CD14-positive monocyte (primary cell): ENCODE results near the gene SIRPA. TPM values are rescaled to one million over a fixed set of nuclear protein-coding genes. Genes with fewer than 3 reads are reported as not detected.
A peak's percentile ranks its signal among the peaks of the same experiment; 100 is the strongest.

Experiments used
- DNase-seq, 3 donors: peaks; one replicate each; pipeline ENCODE4 v3.0.0-alpha.2; 2011 to 2022
- H2AFZ ChIP-seq: 2 replicates; pipeline ENCODE4 v1.6.0; 2012; ENCODE audit warnings: mild to moderate bottlenecking, low read depth, low read length, inconsistent platforms; ENCODE audit not compliant: insufficient read depth, poor library complexity, severe bottlenecking
- H3K27ac ChIP-seq, 2 donors: 1 replicate in 1 of 2; 2 replicates in 1 of 2; pipeline ENCODE4 v1.5.1; 2012 to 2013; ENCODE audit warnings: low read length in 2 of 2, control low read depth in 1 of 2, inconsistent platforms in 1 of 2, low read depth in 1 of 2, mild to moderate bottlenecking in 1 of 2
- H3K27me3 ChIP-seq, 2 donors: one replicate each; pipeline versions ENCODE4 v1.6.0 to v1.6.1; 2011 to 2013; ENCODE audit warnings: low read length in 2 of 2; ENCODE audit not compliant: control insufficient read depth in 2 of 2, insufficient read depth in 2 of 2
- H3K36me3 ChIP-seq, 2 donors: replicated peaks in 1 of 2; 1 replicate in 1 of 2; 2 replicates in 1 of 2; pipeline versions ENCODE4 v1.5.1 to v1.6.1; 2012 to 2013; ENCODE audit warnings: low read length in 2 of 2, control low read depth in 1 of 2, inconsistent platforms in 1 of 2, mild to moderate bottlenecking in 1 of 2; ENCODE audit not compliant: insufficient read depth in 2 of 2, control insufficient read depth in 1 of 2
- H3K4me1 ChIP-seq, 2 donors: 1 replicate in 1 of 2; 2 replicates in 1 of 2; pipeline versions ENCODE4 v1.5.1 to v1.6.1; 2012 to 2013; ENCODE audit warnings: low read length in 2 of 2, control low read depth in 1 of 2, inconsistent platforms in 1 of 2, mild to moderate bottlenecking in 1 of 2, moderate library complexity in 1 of 2; ENCODE audit not compliant: insufficient read depth in 2 of 2, control insufficient read depth in 1 of 2
- H3K4me2 ChIP-seq: replicated peaks from 2 replicates; pipeline ENCODE3; 2012; ENCODE audit warnings: low read length, moderate library complexity, mild to moderate bottlenecking; ENCODE audit not compliant: poor library complexity, severe bottlenecking; ENCODE audit errors: extremely low read depth
- H3K4me3 ChIP-seq, 3 experiments: fragments of 200-600 bp in 1 of 3; sonication (generic) in 1 of 3; replicated peaks in 1 of 3; 1 replicate in 2 of 3; 2 replicates in 1 of 3; pipeline ENCODE4 v1.5.1; 2011 to 2013; ENCODE audit warnings: low read length in 3 of 3, mild to moderate bottlenecking in 3 of 3, control low read depth in 2 of 3, low read depth in 2 of 3, inconsistent platforms in 1 of 3, moderate library complexity in 1 of 3
- H3K79me2 ChIP-seq: 2 replicates; pipeline ENCODE4 v1.6.0; 2012; ENCODE audit warnings: mild to moderate bottlenecking, control low read depth, inconsistent platforms, low read length, moderate library complexity; ENCODE audit not compliant: insufficient read depth
- H3K9ac ChIP-seq: 2 replicates; pipeline ENCODE4 v1.6.0; 2017; ENCODE audit warnings: low read length, mild to moderate bottlenecking; ENCODE audit not compliant: insufficient read depth, poor library complexity, severe bottlenecking
- H3K9me3 ChIP-seq, 2 donors: replicated peaks in 1 of 2; 1 replicate in 1 of 2; 2 replicates in 1 of 2; pipeline versions ENCODE4 v1.5.1 to v1.6.1; 2012 to 2013; ENCODE audit warnings: low read length in 2 of 2, control low read depth in 1 of 2; ENCODE audit not compliant: control insufficient read depth in 1 of 2, insufficient read depth in 1 of 2
- H4K20me1 ChIP-seq: 2 replicates; pipeline ENCODE4 v1.6.0; 2012; ENCODE audit warnings: mild to moderate bottlenecking, low read length, control low read depth, moderate library complexity; ENCODE audit not compliant: insufficient read depth
- H3K27ac Mint-ChIP-seq, 7 donors: one replicate each; pipeline ENCODE4 v1.8.0; 2020; ENCODE audit warnings: mild to moderate bottlenecking in 7 of 7, mixed read lengths in 7 of 7, moderate library complexity in 6 of 7, inconsistent platforms in 2 of 7
- H3K27me3 Mint-ChIP-seq, 3 donors: one replicate each; pipeline ENCODE4 v1.8.0; 2021 to 2022; ENCODE audit warnings: low read depth in 3 of 3, mild to moderate bottlenecking in 3 of 3, mixed read lengths in 3 of 3, moderate library complexity in 3 of 3, inconsistent platforms in 1 of 3
- H3K36me3 Mint-ChIP-seq, 2 donors: one replicate each; pipeline ENCODE4 v1.8.0; 2020; ENCODE audit warnings: mixed read lengths in 2 of 2, inconsistent platforms in 1 of 2, mild to moderate bottlenecking in 1 of 2
- H3K4me1 Mint-ChIP-seq: one replicate; pipeline ENCODE4 v1.8.0; 2020; ENCODE audit warnings: mild to moderate bottlenecking, mixed read lengths
- H3K4me3 Mint-ChIP-seq, 2 donors: one replicate each; pipeline ENCODE4 v1.8.0; 2020; ENCODE audit warnings: mild to moderate bottlenecking in 2 of 2, mixed read lengths in 2 of 2, moderate library complexity in 1 of 2
- H3K9me3 Mint-ChIP-seq, 7 donors: one replicate each; pipeline ENCODE4 v1.8.0; 2020 to 2022; ENCODE audit warnings: mixed read lengths in 7 of 7, mild to moderate bottlenecking in 6 of 7, moderate library complexity in 6 of 7, inconsistent platforms in 2 of 7
- CTCF ChIP-seq: fragments of 200-600 bp; IDR thresholded peaks from one replicate; pipeline ENCODE4 v1.8.0; 2022; ENCODE audit warnings: antibody characterized with exemption, mild to moderate bottlenecking
- WGBS: methylation state at CpG from one replicate; pipeline ENCODE4 v1.1.5; 2013; ENCODE audit warnings: missing lambda C conversion rate; ENCODE audit not compliant: insufficient coverage; 5-methylcytosine and 5-hydroxymethylcytosine counted together
- intact Hi-C, 2 donors: fragments of 100-400 bp; cut with micrococcal nuclease; formaldehyde crosslinking; loops; one replicate each; pipeline versions ENCODE4 v1.15.0 to v1.15.1; 2023
- polyA plus RNA-seq, 3 donors: library from polyadenylated mRNA; depleted of rRNA in 1 of 3; unstranded in 2 of 3; stranded (reverse) in 1 of 3; fragments of 300-500 nt in 2 of 3; fragments of >200 nt in 1 of 3; fragmentation: Illumina TruSeq in 2 of 3; gene quantifications; 1 replicate in 2 of 3; 2 replicates in 1 of 3; pipeline ENCODE4 v1.2.3, GENCODE V29; 2012 to 2021

Gene SIRPA
- polyA plus RNA-seq, 3 donors: 28.4 to 126 (median 58.3) TPM

DNA sequence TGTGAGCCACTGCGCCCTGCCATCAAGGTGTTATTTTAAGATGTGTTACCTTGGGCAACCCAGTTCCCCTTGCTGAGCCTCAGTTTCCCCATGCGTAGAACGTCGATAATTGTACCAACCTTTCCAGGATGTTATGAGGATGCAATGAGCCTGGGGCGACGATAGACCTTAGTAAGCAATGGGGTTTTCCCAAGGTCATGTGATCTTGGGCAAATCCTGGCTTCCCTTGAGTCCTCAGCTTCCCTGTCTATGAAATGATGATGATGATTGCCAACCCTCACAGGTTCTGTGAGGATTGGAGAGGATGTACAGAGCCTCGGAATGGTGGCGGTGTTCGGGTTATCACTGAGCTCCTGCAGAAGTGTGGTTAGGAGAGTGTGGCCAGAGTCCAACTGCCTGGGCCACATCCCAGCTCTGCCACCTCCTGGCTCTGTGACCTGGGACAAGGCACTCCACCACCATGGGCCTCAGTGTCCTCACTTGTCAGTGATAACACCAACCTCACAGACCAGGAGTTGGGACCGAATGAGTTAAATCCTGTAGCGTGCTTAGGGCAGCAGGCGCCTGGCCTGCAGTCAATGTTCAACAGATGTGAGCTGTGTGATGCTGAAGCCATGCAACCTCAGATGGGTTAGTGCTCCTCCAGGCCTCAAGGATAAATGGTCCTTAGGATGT is 23.4 kb downstream of the SIRPA start:
- Histone ChIP-seq H3K9ac (no peak overlapping the region), H3K27ac (peak overlapping the region in 1 of 2 donors; percentile 32), H3K4me1 (no peaks in the 10 kb centered on the region), H2AFZ (no peak overlapping the region), H4K20me1 (peaks cover 100% of the 10 kb centered on the region), H3K4me3 (no peak overlapping the region), H3K36me3 (peaks cover 92 to 100% of the 10 kb centered on the region in 2 donors), H3K27me3 (no peaks in the 10 kb centered on the region), H3K9me3 (no peaks in the 10 kb centered on the region), H3K79me2 (peaks cover 84% of the 10 kb centered on the region), H3K4me2 (no peak overlapping the region)
- Mint-ChIP-seq H3K9me3 (no peaks in the 10 kb centered on the region), H3K27ac (peak overlapping the region in 1 of 7 donors; percentile 55), H3K4me3 (no peak overlapping the region), H3K4me1 (peaks cover 14% of the 10 kb centered on the region), H3K27me3 (no peaks in the 10 kb centered on the region), H3K36me3 (peaks cover 90 to 99% of the 10 kb centered on the region in 2 donors)
- whole genome bisulfite sequencing: 93% methylated on average over 7 of the region's 12 CpGs
- TF ChIP-seq CTCF: no peak
- DNase-seq: peak in 1 of 3 donors; percentile 66
- intact Hi-C loops: no loop called here

DNA sequence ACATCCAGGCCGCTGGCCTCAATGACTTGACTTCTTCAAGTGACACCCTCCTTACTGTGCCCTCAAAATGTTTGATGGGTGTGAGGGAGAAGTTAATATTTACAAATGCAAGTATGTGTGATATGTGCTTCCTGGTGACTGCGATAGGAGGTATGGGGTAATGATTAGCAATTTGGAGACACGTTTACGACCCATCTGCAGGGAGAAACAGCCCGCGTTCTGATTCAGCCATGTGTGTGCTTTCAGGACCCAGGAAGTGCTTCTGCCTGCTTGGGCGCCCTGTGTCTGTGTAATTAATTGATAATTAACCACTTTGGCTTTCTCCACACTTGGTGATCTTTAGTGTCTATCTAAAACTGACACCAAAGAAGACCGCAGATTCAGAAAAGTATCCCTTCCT is 25.0 kb downstream of the SIRPA start:
- no peak for DNase-seq
- no peak overlapping the region for H3K9ac ChIP-seq
- H3K27me3 ChIP-seq: no peaks in the 10 kb centered on the region
- H3K79me2 ChIP-seq: peaks cover 84% of the 10 kb centered on the region
- Mint-ChIP-seq H3K9me3 (no peaks in the 10 kb centered on the region), H3K27ac (peak overlapping the region in 1 of 7 donors; percentile 37), H3K4me3 (no peak overlapping the region), H3K27me3 (no peaks in the 10 kb centered on the region), H3K36me3 (peaks cover 88 to 99% of the 10 kb centered on the region in 2 donors), H3K4me1 (peaks cover 13% of the 10 kb centered on the region)
- peaks cover 100% of the 10 kb centered on the region for H4K20me1 ChIP-seq
- no peak overlapping the region for H2AFZ ChIP-seq
- TF ChIP-seq CTCF: no peak
- intact Hi-C loops: no loop called here
- no peaks in the 10 kb centered on the region for H3K9me3 ChIP-seq
- 98% methylated on average over 5 of the region's 8 CpGs for WGBS
- no peak overlapping the region for H3K4me2 ChIP-seq
- H3K36me3 ChIP-seq: peaks cover 92 to 100% of the 10 kb centered on the region in 2 donors
- no peaks in the 10 kb centered on the region for H3K4me1 ChIP-seq
- peak overlapping the region; percentile 2 to 18 for H3K27ac ChIP-seq
- no peak overlapping the region for H3K4me3 ChIP-seq
